Measurements from ENCODE around the gene MLLT10.

- TF ChIP-seq CREM (IDR thresholded peaks at IDR 0.05; ENCODE audit: low read depth) (no peak), PHB (CRISPR knock-in tag; IDR thresholded peaks at IDR 0.05) (no peak), GATA2 (CRISPR knock-in tag; IDR thresholded peaks at IDR 0.05) (no peak), CTCF (IDR thresholded peaks at IDR 0.05 in 2 of 3, conservative IDR thresholded peaks at IDR 0.05 in 1 of 3; ENCODE audit: insufficient read depth in 2 of 3, low read depth in 1 of 3, low read length in 3 of 3) (no peak)
Measured at GRCh38 chr10:21758696-21759095, 224.7 kb downstream of the MLLT10 start.
